MCF 10A (cell line): ENCODE results near the gene NIPAL1. TPM values are rescaled to one million over a fixed set of nuclear protein-coding genes. Genes with fewer than 3 reads are reported as not detected.

Experiments
- BruUV-seq: library from RNA; stranded (reverse); fragments of 400-500 nt; replicated peaks from 2 replicates; lab custom pipeline; 2021; lab: Mats Ljungman, UMichigan
- CTCF ChIA-PET: fragments of 300-600 bp; sonication (Branson Sonifier 250); formaldehyde crosslinking; extraction: SDS; loops from one replicate; lab custom pipeline; 2021; ENCODE audit warnings: antibody characterized with exemption, inconsistent platforms; lab: Yijun Ruan, JAX
- POLR2A ChIA-PET: fragments of 300-600, 350-650 bp; sonication (Branson Sonifier 250); formaldehyde crosslinking; extraction: SDS; loops from one replicate; lab custom pipeline; 2020; ENCODE audit warnings: antibody characterized with exemption, inconsistent platforms; lab: Yijun Ruan, JAX
- DNase-seq: peaks from one replicate; pipeline ENCODE4 v3.0.0-alpha.2; 2018; ENCODE audit not compliant: unreplicated experiment
- H3K27ac Mint-ChIP-seq: one replicate; pipeline ENCODE4 v1.8.0; 2022; ENCODE audit warnings: mild to moderate bottlenecking, low read depth, mixed read lengths; ENCODE audit not compliant: unreplicated experiment
- H3K27me3 Mint-ChIP-seq: one replicate; pipeline ENCODE4 v1.8.0; 2022; ENCODE audit warnings: mixed read lengths; ENCODE audit not compliant: insufficient read depth, unreplicated experiment
- H3K36me3 Mint-ChIP-seq: one replicate; pipeline ENCODE4 v1.8.0; 2022; ENCODE audit warnings: mild to moderate bottlenecking, moderate library complexity, mixed read lengths; ENCODE audit not compliant: insufficient read depth, unreplicated experiment
- H3K4me1 Mint-ChIP-seq: one replicate; pipeline ENCODE4 v1.8.0; 2022; ENCODE audit warnings: mixed read lengths; ENCODE audit not compliant: insufficient read depth, unreplicated experiment
- H3K4me3 Mint-ChIP-seq: one replicate; pipeline ENCODE4 v1.8.0; 2022; ENCODE audit warnings: mild to moderate bottlenecking, moderate library complexity, mixed read lengths; ENCODE audit not compliant: unreplicated experiment
- H3K9me3 Mint-ChIP-seq: one replicate; pipeline ENCODE4 v1.8.0; 2022; ENCODE audit warnings: mixed read lengths; ENCODE audit not compliant: unreplicated experiment
- intact Hi-C: fragments of 100-400 bp; cut with micrococcal nuclease; formaldehyde crosslinking; loops from 2 replicates; pipeline ENCODE4 v1.14.1; 2022
- total RNA-seq: library from RNA; stranded (reverse); gene quantifications from 2 replicates; pipeline ENCODE4 v1.2.3, GENCODE V29; 2022
- TF ChIP-seq, protein P1 (sequence below): fragments of 200-600 bp; IDR thresholded peaks from one replicate; pipeline ENCODE4 v1.8.0; 2022; ENCODE audit warnings: antibody characterized with exemption, mild to moderate bottlenecking; ENCODE audit not compliant: unreplicated experiment

NIPAL1 gene
- total RNA-seq, 1 experiment from 2014 or later: 10.0 TPM

DNA sequence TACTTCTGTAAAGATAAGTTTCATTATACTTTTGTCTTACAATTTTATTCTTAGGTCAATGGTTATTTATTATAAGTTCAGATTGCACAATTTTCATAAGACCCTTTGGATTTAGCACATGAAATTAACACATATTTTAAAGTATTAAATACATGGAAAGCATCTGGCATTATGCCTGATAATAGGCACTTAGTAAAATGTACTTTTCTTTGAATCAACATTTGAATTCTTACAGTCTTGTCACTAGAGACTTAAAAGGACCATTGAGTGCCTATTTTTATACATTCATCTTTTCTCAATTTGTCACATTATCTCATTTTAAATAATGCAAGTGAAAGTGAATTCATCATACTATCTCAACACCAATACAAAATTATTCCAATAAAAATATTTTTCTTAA, 23.0 kb downstream of the NIPAL1 start:
- POLR2A ChIA-PET: no interaction called here

DNA sequence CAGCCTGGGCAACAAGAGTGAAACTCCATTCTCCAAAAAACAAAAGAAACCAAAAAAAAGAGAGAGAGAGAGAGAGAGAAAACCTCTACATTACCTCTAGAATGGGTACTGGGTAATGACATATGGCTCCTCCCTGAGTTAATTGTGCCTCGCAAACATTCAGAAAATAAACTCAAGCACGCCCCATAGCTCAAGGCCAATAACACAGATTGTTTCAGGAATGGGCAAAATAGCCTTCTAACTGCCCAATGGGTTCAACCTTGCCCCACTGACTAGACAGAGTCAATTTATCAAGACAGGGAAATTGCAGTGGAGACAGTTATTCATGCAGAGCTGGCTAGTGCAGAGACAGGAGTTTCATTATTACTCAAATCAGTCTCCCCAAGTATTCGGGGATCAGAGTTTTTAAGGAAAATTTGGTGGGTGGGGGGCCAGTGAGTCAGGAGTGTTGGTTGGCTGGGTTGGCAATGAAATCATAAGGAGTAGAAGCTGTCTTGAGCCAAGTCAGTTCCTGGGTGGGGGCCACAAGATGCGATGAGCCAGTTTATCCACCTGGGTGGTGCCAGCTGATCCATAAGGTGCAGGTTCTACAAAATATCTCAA, 25.1 kb downstream of the NIPAL1 start:
- no peak overlapping the region for H3K4me3 Mint-ChIP-seq
- no peaks in the 10 kb centered on the region for H3K9me3 Mint-ChIP-seq
- ChIA-PET POLR2A (interaction anchor here (1.1 kb wide), 1 partner anchor 44 kb away, joined by 3 read pairs; no protein-coding TSS in a partner anchor), CTCF (interaction anchor here (0.6 to 1.3 kb wide), 5 partner anchors 8 to 499 kb away, joined by 3 to 9 read pairs (median 3); no protein-coding TSS in a partner anchor)
- TF ChIP-seq, protein P1, sequence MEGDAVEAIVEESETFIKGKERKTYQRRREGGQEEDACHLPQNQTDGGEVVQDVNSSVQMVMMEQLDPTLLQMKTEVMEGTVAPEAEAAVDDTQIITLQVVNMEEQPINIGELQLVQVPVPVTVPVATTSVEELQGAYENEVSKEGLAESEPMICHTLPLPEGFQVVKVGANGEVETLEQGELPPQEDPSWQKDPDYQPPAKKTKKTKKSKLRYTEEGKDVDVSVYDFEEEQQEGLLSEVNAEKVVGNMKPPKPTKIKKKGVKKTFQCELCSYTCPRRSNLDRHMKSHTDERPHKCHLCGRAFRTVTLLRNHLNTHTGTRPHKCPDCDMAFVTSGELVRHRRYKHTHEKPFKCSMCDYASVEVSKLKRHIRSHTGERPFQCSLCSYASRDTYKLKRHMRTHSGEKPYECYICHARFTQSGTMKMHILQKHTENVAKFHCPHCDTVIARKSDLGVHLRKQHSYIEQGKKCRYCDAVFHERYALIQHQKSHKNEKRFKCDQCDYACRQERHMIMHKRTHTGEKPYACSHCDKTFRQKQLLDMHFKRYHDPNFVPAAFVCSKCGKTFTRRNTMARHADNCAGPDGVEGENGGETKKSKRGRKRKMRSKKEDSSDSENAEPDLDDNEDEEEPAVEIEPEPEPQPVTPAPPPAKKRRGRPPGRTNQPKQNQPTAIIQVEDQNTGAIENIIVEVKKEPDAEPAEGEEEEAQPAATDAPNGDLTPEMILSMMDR: no peak
- no peaks in the 10 kb centered on the region for H3K36me3 Mint-ChIP-seq
- H3K27me3 Mint-ChIP-seq: no peaks in the 10 kb centered on the region
- no peaks in the 10 kb centered on the region for H3K4me1 Mint-ChIP-seq
- no peak overlapping the region for H3K27ac Mint-ChIP-seq
- BruUV-seq: no TSS peak
- DNase-seq: no peak
- intact Hi-C loops: no loop called here

More for the DNA sequence above, 23.0 kb downstream of the NIPAL1 start:
- H3K4me3 Mint-ChIP-seq: no peak overlapping the region
- intact Hi-C loops: no loop called here
- H3K9me3 Mint-ChIP-seq: no peaks in the 10 kb centered on the region
- H3K4me1 Mint-ChIP-seq: no peaks in the 10 kb centered on the region
- TF ChIP-seq, protein P1: no peak
- DNase-seq: no peak
- no peaks in the 10 kb centered on the region for H3K36me3 Mint-ChIP-seq
- CTCF ChIA-PET: no interaction called here
- H3K27me3 Mint-ChIP-seq: no peaks in the 10 kb centered on the region
- H3K27ac Mint-ChIP-seq: no peak overlapping the region
- BruUV-seq: no TSS peak

DNA sequence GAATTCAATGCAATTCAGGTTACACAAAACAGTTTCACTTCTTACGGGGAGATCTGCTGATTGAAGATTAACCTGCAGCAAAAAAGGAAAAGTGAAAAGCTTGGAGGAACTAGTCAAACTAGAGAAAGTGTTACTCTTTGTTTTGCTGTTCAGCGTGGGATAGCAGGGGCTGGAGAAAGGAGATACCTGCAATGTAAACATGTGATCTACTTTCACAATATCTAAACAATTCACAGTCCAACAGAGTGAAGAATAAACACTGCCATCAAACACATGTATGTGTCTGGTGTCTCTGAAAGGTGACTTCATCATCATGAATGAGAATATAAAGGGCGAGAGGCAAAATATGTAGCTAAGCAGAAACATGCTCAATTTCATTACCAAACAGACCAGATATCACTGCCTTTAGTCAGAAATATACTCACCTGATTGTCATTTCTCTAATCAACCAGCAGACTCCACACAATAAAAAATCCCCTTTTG, 26.4 kb downstream of the NIPAL1 start:
- Mint-ChIP-seq H3K4me3 (no peak overlapping the region), H3K36me3 (no peaks in the 10 kb centered on the region), H3K9me3 (no peaks in the 10 kb centered on the region), H3K27ac (no peak overlapping the region), H3K27me3 (no peaks in the 10 kb centered on the region), H3K4me1 (no peaks in the 10 kb centered on the region)
- no TSS peak for BruUV-seq
- ChIA-PET CTCF (interaction anchor here (0.6 to 1.3 kb wide), 3 partner anchors 9 to 30 kb away, joined by 3 to 11 read pairs (median 5); no protein-coding TSS in a partner anchor), POLR2A (no interaction called here)
- intact Hi-C loops: no loop called here
- DNase-seq: no peak
- TF ChIP-seq, protein P1: no peak

DNA sequence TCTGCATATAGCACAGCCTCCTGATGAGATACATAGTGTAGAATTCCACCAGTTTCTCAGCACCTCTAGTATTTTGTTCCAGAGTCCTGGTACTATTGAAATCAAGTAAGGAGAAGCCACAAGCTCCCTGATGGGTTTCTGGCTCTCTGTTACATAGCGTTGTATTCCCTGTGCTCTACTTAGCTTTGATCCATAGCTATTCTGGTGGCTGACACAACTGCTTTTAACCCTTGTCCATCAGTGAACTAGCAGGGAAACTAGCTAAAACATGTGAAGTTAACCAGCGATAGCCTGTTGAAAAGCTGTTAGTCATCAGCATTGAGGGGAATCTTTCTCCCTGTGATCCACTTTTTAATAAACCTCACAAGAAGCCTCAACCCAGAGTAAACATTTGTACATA, 26.9 kb downstream of the NIPAL1 start:
- Mint-ChIP-seq H3K27ac (no peak overlapping the region), H3K4me1 (no peaks in the 10 kb centered on the region), H3K36me3 (no peaks in the 10 kb centered on the region), H3K9me3 (no peaks in the 10 kb centered on the region), H3K4me3 (no peak overlapping the region), H3K27me3 (no peaks in the 10 kb centered on the region)
- no peak for DNase-seq
- TF ChIP-seq, protein P1: no peak
- no TSS peak for BruUV-seq
- CTCF ChIA-PET: interaction anchor here (0.6 to 1.3 kb wide), 4 partner anchors 10 to 108 kb away, joined by 3 to 11 read pairs (median 4); no protein-coding TSS in a partner anchor
- POLR2A ChIA-PET: no interaction called here
- intact Hi-C loops: no loop called here
